ENCODE measurements around the gene UBE2Q1. TPM values are rescaled to one million over a fixed set of nuclear protein-coding genes. Genes with fewer than 3 reads are reported as not detected.

UBE2Q1 gene
- total RNA-seq, 4 donors from 2014 or later = 25.6 to 37.1 (median 31.9) TPM

DNA sequence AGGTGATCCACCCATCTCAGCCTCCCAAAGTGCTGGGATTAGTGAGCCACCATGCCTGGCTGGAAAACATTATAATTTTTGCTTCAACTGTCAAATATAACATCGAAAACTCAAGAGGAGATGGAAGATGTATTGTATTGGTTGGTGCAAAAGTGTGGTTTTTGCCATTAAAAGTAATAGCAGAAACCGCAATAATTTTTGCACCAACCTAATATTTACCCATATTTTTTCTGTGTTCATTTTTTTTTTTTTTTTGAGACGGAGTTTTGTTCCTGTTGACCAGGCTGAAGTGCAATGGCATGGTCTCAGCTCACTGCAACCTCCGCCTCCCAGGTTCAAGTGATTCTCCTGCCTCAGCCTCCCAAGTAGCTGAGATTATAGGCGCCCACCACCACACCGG, 29.2 kb downstream of the UBE2Q1 start:
- TF ChIP-seq CTCF (IDR thresholded peaks at IDR 0.05) = no peak
- no peak for DNase-seq (ENCODE audit: low spot score)
- ATAC-seq (ENCODE audit: low FRiP score) = no peak

DNA sequence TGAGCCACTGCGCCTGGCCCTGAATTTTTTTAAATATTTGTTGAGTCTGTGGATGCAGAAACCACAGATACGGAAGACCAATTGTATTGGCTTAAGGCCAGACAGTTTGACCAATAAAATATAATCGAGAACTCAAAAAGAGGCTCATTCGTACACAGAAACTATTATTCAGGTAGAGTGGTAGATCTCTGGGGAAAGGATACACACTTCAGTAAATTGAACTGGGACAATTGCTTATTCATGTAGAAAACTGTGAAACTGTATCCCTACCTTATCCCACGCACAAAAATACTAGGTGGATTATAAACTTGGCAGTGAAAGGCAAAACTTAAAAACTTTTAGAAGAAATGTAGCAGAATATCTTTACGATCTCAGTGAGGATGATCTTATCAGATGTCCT, 31.3 kb downstream of the UBE2Q1 start:
- ATAC-seq (ENCODE audit: low FRiP score) = no peak
- DNase-seq (ENCODE audit: low spot score) = no peak
- TF ChIP-seq CTCF (IDR thresholded peaks at IDR 0.05) = no peak

- no peak for TF ChIP-seq CTCF (IDR thresholded peaks at IDR 0.05)
- ATAC-seq (ENCODE audit: low FRiP score) (no peak), DNase-seq (ENCODE audit: low spot score) (no peak)
Observed at GRCh38 chr1:154524881-154525280, 33.6 kb downstream of the UBE2Q1 start.

- no peak for TF ChIP-seq CTCF (IDR thresholded peaks at IDR 0.05)
- no peak for ATAC-seq (ENCODE audit: low FRiP score)
- DNase-seq (ENCODE audit: low spot score) = no peak
Observed at GRCh38 chr1:154521695-154522094, 36.8 kb downstream of the UBE2Q1 start.

DNA sequence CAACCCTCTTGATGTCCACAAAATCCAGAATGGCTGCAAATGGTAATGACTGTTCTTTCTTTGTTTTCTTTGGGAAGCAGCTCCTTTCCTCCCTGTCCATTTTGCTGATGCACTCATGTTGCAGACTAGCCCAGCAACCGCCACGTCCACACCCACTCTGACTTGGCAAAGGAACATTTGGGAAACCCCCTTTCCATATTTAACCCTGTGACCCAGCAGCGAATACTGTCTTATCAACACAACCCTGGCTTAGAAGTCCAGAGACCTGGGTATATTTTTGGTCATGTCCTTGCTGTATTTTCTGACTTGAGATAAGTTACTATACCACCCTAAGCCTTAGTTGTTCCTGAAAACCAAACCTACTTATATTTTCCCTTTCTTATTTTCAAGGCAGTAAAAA, 38.1 kb downstream of the UBE2Q1 start:
- DNase-seq (ENCODE audit: low spot score) (no peak), ATAC-seq (ENCODE audit: low FRiP score) (peak; percentile 63)
- TF ChIP-seq CTCF (IDR thresholded peaks at IDR 0.05) = no peak

DNA sequence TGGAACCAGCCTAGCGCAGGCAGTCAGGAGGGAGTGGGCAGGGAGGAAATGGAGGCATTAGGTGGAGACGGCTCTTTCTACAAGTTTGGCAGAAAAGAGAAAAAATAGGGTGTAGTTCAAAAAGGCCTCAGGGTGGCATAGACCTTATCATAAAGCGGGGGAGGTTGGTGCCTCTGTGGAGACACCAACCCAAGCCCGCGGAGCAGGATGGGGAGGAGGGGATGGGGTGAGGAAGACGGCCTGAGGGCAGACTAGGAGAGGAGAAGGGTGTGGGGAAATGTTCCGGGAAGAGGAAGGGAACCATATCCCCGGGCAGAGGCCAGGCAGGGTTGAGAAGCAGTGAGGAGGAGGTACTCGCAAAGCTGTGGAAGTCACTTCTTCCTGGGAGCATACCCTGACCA, 38.9 kb downstream of the UBE2Q1 start:
- TF ChIP-seq CTCF (IDR thresholded peaks at IDR 0.05) = no peak
- ATAC-seq (ENCODE audit: low FRiP score) (peak; percentile 61), DNase-seq (ENCODE audit: low spot score) (no peak)

DNA sequence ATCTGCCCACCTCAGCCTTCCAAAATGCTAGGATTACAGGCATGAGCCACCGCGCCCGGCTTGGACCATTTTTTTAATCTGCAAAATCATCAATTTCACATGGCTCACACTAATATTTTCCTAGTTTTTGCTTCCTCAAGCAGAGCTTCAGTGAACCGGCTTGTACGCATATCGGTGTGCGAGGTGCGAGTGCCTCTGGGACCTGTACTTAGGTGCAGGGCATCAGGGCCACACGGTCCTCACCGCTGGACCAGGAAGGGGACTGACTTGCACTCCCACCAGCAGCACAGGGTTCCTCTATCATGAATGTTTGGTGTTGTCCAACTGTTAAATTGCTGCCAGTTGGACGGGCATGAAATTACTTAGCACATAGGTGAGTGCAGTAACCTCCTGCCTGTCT, 40.8 kb downstream of the UBE2Q1 start:
- no peak for TF ChIP-seq CTCF (IDR thresholded peaks at IDR 0.05)
- no peak for ATAC-seq (ENCODE audit: low FRiP score)
- DNase-seq (ENCODE audit: low spot score) = no peak

Data from omental fat pad (tissue), 4 donors.